GM21381 (cell line): Measurements from ENCODE around the gene LTC4S.

Experiments used
- ATAC-seq: cut with Tn5 transposase; IDR thresholded peaks from one replicate; pipeline ENCODE4 v1.9.1; 2021; ENCODE audit warnings: mild to moderate bottlenecking, moderate library complexity; ENCODE audit not compliant: unreplicated experiment

Gene LTC4S

GRCh38 chr5:179806250-179807048, 12.7 kb downstream of the LTC4S start, which contains the start of gene MGAT4B:
Gene MGAT4B (minus strand): TSS chr5:179806866. CDS start chr5:179806583, 283 bp downstream.
- ATAC-seq = peak; percentile 71

- no peak for ATAC-seq
Measured at GRCh38 chr5:179812135-179812825, 18.5 kb downstream of the LTC4S start.

- no peak for ATAC-seq
Measured at GRCh38 chr5:179812997-179813607, 19.3 kb downstream of the LTC4S start.

GRCh38 chr5:179814090-179814489, 20.3 kb downstream of the LTC4S start:
- ATAC-seq = no peak

GRCh38 chr5:179815491-179816249, 21.9 kb downstream of the LTC4S start:
- no peak for ATAC-seq

GRCh38 chr5:179816401-179816795, 22.6 kb downstream of the LTC4S start:
- ATAC-seq = no peak

- no peak for ATAC-seq
Measured at GRCh38 chr5:179816796-179817469, 23.1 kb downstream of the LTC4S start.

- no peak for ATAC-seq
Measured at GRCh38 chr5:179817470-179817840, 23.7 kb downstream of the LTC4S start.

- ATAC-seq = no peak
Measured at GRCh38 chr5:179817890-179818745, 24.3 kb downstream of the LTC4S start.

GRCh38 chr5:179818746-179819295, 25.0 kb downstream of the LTC4S start:
- ATAC-seq = peak; percentile 53

- peak; percentile 16 for ATAC-seq
Measured at GRCh38 chr5:179819296-179820126, 25.7 kb downstream of the LTC4S start.

GRCh38 chr5:179820127-179820482, 26.3 kb downstream of the LTC4S start:
- no peak for ATAC-seq

GRCh38 chr5:179820483-179821297, 26.9 kb downstream of the LTC4S start, which contains the start of gene SQSTM1:
Gene SQSTM1 (plus strand): TSS chr5:179820905. CDS start chr5:179820937, 32 bp downstream.
- ATAC-seq = peak; percentile 38

- ATAC-seq = peak; percentile 43
Measured at GRCh38 chr5:179821298-179822058, 27.7 kb downstream of the LTC4S start.

GRCh38 chr5:179822059-179822432, 28.3 kb downstream of the LTC4S start:
- ATAC-seq = no peak

GRCh38 chr5:179822444-179822990, 28.7 kb downstream of the LTC4S start:
- no peak for ATAC-seq
